ENCODE data around the gene THRB.
"Not testable (repeated sequence)": the region's sequence is repeated elsewhere in the genome, so short reads cannot be mapped to it uniquely, and the experiment has no call there.

THRB gene

GRCh38 chr3:24426896-24427295 is 67.8 kb downstream of the THRB start:
- no peak for ATAC-seq (replicated peaks; ENCODE audit: extremely low read depth, poor library complexity, severe bottlenecking)
- DNase-seq (ENCODE audit: low spot score in 2 of 2) = no peak
- Mint-ChIP-seq H3K4me1 (no peaks in the 10 kb centered on the region), H3K9me3 (no peaks in the 10 kb centered on the region), H3K36me3 (ENCODE audit: insufficient read depth) (no peaks in the 10 kb centered on the region), H3K27me3 (no peaks in the 10 kb centered on the region), H3K27ac (ENCODE audit: low read depth) (no peak overlapping the region), H3K4me3 (no peak overlapping the region)

DNA sequence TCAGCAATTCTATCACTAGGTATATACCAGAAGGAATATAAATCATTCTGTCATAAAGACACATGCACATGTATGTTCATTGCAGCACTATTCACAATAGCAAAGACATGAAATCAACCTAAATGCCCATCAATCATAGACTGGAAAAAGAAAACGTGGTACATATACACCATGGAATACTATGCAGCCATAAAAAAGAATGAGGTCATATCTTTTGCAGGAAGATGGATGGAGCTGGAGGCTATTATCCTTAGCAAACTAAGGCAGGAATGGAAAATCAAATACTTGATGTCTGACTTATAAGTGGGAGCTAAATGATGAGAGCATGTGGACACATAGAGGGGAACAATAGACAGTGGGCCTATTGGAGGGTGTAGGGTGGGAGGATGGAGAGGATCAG is 73.8 kb downstream of the THRB start:
- H3K9me3 Mint-ChIP-seq; H3K4me1 Mint-ChIP-seq; ATAC-seq (replicated peaks; ENCODE audit: extremely low read depth, poor library complexity, severe bottlenecking); H3K27me3 Mint-ChIP-seq; DNase-seq (ENCODE audit: low spot score in 2 of 2); H3K36me3 Mint-ChIP-seq (ENCODE audit: insufficient read depth); H3K4me3 Mint-ChIP-seq; H3K27ac Mint-ChIP-seq (ENCODE audit: low read depth): not testable (repeated sequence)

DNA sequence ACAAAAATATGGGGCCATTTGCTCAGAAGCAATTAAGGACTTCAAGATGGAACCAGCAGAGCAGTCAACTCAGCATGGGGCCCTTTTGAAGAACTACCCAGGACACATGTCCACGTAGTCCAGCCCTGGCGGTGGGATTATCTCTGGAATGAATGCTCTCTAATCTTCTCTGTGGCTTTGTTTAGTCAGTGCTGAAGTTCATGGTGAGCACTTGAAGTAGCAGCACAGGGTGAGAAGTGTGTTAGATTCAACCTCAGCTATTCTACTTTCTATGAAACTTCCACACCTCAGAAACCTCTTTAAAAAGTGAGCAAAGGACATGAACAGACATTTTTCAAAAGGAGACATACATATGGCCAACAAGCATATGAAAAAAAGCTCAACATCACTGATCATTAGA is 74.4 kb downstream of the THRB start:
- ATAC-seq (replicated peaks; ENCODE audit: extremely low read depth, poor library complexity, severe bottlenecking) (no peak), DNase-seq (ENCODE audit: low spot score in 2 of 2) (no peak)
- Mint-ChIP-seq H3K4me3 (no peak overlapping the region), H3K36me3 (ENCODE audit: insufficient read depth) (no peaks in the 10 kb centered on the region), H3K27ac (ENCODE audit: low read depth) (no peak overlapping the region), H3K27me3 (no peaks in the 10 kb centered on the region), H3K4me1 (no peaks in the 10 kb centered on the region), H3K9me3 (peaks cover 4% of the 10 kb centered on the region)

DNA sequence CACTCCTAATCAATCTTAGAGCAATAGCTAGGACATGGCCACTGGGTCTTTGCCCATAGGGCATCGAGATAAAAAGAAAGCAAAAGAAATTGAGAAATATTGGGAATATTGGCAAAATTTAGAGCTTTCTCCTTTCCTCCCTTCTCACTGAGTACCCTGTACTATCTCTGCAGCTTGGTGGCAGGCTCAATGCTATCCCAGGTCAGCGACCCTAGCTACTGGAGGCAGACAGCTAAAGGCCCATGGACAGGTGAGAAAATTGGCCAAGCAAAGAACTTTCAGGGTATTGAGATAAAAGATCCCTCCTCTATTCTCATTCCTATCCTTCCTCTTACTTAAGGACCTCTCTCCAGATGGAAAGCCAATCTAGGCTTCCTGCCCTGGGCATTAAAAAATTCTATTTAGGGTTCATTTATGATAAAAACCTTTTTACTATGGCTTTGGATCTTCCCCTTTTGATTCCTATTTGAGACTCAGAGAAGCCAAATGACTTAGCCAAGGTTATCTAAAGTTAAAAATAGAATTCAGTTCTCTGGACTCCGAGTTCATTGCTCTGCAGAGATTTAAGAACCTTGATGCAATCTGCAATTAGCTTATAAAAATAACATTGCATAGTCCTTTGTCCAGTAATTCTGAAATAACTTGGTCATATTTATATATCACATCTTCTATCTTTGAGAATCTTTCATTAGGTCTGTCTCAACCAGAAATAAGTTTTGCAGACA is 75.4 kb downstream of the THRB start:
- Mint-ChIP-seq H3K27ac (ENCODE audit: low read depth) (no peak overlapping the region), H3K36me3 (ENCODE audit: insufficient read depth) (no peaks in the 10 kb centered on the region), H3K4me3 (no peak overlapping the region), H3K27me3 (no peaks in the 10 kb centered on the region), H3K9me3 (peaks cover 4% of the 10 kb centered on the region), H3K4me1 (no peaks in the 10 kb centered on the region)
- DNase-seq (ENCODE audit: low spot score in 2 of 2) = no peak
- no peak for ATAC-seq (replicated peaks; ENCODE audit: extremely low read depth, poor library complexity, severe bottlenecking)

DNA sequence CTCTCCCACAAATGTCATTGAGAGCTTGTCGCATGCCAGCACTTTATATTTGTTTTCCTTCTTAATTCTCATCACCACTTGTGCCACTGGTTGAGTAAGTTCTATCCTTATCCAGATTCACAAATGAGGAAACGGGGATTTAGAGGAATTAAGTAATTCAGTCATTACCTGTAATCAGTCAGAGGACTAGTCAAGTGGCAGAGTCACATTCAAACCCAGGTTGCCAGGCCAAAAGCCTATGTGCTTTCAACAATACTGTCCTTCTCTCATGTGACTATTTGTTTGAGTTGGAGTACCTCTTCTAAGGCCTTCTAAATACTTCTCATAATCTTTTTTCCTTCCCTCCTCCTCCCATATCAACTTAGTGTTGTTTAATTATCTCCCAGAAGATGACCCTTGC is 76.9 kb downstream of the THRB start:
- H3K27ac Mint-ChIP-seq (ENCODE audit: low read depth) = no peak overlapping the region
- no peak for DNase-seq (ENCODE audit: low spot score in 2 of 2)
- no peak for ATAC-seq (replicated peaks; ENCODE audit: extremely low read depth, poor library complexity, severe bottlenecking)
- no peaks in the 10 kb centered on the region for H3K4me1 Mint-ChIP-seq
- no peaks in the 10 kb centered on the region for H3K27me3 Mint-ChIP-seq
- H3K4me3 Mint-ChIP-seq = no peak overlapping the region
- H3K9me3 Mint-ChIP-seq = peaks cover 4% of the 10 kb centered on the region
- H3K36me3 Mint-ChIP-seq (ENCODE audit: insufficient read depth) = no peaks in the 10 kb centered on the region

GRCh38 chr3:24416224-24416623 is 78.4 kb downstream of the THRB start:
- Mint-ChIP-seq H3K4me1 (no peaks in the 10 kb centered on the region), H3K27me3 (no peaks in the 10 kb centered on the region), H3K9me3 (peaks cover 4% of the 10 kb centered on the region), H3K36me3 (ENCODE audit: insufficient read depth) (no peaks in the 10 kb centered on the region), H3K4me3 (no peak overlapping the region), H3K27ac (ENCODE audit: low read depth) (no peak overlapping the region)
- DNase-seq (ENCODE audit: low spot score in 2 of 2) (no peak), ATAC-seq (replicated peaks; ENCODE audit: extremely low read depth, poor library complexity, severe bottlenecking) (no peak)

DNA sequence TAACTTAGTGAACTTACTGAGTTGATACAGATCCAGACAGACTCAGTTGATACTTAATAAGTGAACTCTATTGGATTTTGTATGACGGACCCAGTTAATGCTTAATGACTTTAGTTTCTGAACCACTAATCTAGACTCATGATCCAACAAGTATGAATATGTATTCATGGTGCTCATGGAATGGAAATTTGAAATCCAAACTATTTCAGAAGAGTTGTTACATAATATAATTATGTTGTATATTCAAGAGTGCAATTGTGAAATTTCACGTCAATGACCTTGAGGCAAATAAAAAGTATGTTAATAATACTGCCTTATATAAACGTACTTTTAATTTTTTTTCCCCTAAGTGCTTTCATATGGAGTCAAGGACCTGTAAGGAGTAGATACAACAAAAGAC is 78.8 kb downstream of the THRB start:
- no peaks in the 10 kb centered on the region for H3K27me3 Mint-ChIP-seq

GRCh38 chr3:24413662-24414061 is 81.0 kb downstream of the THRB start:
- H3K27me3 Mint-ChIP-seq; H3K4me3 Mint-ChIP-seq; H3K36me3 Mint-ChIP-seq (ENCODE audit: insufficient read depth); H3K4me1 Mint-ChIP-seq; H3K27ac Mint-ChIP-seq (ENCODE audit: low read depth); H3K9me3 Mint-ChIP-seq; DNase-seq (ENCODE audit: low spot score in 2 of 2); ATAC-seq (replicated peaks; ENCODE audit: extremely low read depth, poor library complexity, severe bottlenecking): not testable (repeated sequence)

More for the DNA sequence above, 78.8 kb downstream of the THRB start:
- ATAC-seq (replicated peaks; ENCODE audit: extremely low read depth, poor library complexity, severe bottlenecking) (no peak), DNase-seq (ENCODE audit: low spot score in 2 of 2) (no peak)
- H3K9me3 Mint-ChIP-seq = peaks cover 4% of the 10 kb centered on the region
- H3K4me1 Mint-ChIP-seq = no peaks in the 10 kb centered on the region
- H3K27ac Mint-ChIP-seq (ENCODE audit: low read depth) = no peak overlapping the region
- no peaks in the 10 kb centered on the region for H3K36me3 Mint-ChIP-seq (ENCODE audit: insufficient read depth)
- no peak overlapping the region for H3K4me3 Mint-ChIP-seq

- Mint-ChIP-seq H3K27me3 (no peaks in the 10 kb centered on the region), H3K4me1 (no peaks in the 10 kb centered on the region), H3K27ac (ENCODE audit: low read depth) (no peak overlapping the region), H3K4me3 (no peak overlapping the region), H3K9me3 (no peaks in the 10 kb centered on the region), H3K36me3 (ENCODE audit: insufficient read depth) (no peaks in the 10 kb centered on the region)
- ATAC-seq (replicated peaks; ENCODE audit: extremely low read depth, poor library complexity, severe bottlenecking) (no peak), DNase-seq (ENCODE audit: low spot score in 2 of 2) (no peak)
Observed at GRCh38 chr3:24410860-24411259, 83.8 kb downstream of the THRB start.

DNA sequence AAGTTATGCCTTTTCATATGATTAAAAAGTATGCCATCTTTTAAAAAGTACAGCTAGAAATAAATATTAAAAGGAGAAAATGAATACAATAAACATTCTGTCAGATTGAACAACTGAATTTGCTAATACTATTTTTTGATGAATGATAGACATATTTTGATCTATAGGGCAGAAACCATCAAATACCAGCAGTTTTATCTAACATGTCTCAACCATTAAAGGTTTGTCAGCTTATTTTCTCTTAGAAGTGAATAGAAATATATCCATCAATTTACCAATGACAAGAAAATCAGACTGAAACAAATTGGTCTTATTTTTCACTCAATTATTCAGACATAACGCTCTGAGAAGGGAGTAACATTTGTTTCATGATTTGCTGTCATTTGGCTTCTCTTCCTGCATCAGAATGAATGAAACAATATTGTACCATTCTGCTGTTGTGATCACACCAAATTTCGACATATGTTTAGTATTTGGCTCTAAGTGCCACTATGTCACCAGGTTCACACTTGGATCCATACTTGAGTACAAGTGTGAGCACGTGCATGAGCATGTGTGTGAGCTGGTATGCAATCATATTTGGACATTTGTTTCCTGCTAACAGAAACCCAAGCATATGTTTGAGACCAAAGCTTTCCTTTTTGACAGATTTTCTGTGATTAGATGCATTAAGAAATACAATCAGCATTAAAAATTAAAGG is 86.5 kb downstream of the THRB start:
- ATAC-seq (replicated peaks; ENCODE audit: extremely low read depth, poor library complexity, severe bottlenecking) (no peak), DNase-seq (ENCODE audit: low spot score in 2 of 2) (no peak)
- H3K27ac Mint-ChIP-seq (ENCODE audit: low read depth) = no peak overlapping the region
- H3K4me1 Mint-ChIP-seq = no peaks in the 10 kb centered on the region
- H3K36me3 Mint-ChIP-seq (ENCODE audit: insufficient read depth) = no peaks in the 10 kb centered on the region
- no peaks in the 10 kb centered on the region for H3K9me3 Mint-ChIP-seq
- H3K4me3 Mint-ChIP-seq = no peak overlapping the region
- H3K27me3 Mint-ChIP-seq = no peaks in the 10 kb centered on the region

DNA sequence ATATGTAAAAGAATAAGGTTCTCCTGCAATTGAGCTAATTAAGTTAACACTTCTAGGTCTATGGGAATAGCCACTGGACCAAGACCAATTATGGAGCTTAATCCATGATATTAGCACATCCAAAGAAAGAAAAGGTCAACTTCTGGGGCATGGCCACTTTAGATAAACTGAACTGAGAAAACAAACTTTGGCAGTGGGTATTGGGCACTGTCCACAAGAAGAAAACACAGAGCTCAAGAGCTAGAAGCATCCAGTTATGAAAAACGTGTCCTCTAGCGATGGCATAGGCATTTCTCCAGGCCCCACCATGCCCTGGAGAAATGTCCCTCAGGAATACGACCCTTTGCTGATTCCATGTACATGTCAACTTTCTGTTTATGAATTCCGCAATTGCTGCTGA is 87.8 kb downstream of the THRB start:
- H3K27ac Mint-ChIP-seq (ENCODE audit: low read depth) = no peak overlapping the region
- no peaks in the 10 kb centered on the region for H3K9me3 Mint-ChIP-seq
- DNase-seq (ENCODE audit: low spot score in 2 of 2) (no peak), ATAC-seq (replicated peaks; ENCODE audit: extremely low read depth, poor library complexity, severe bottlenecking) (no peak)
- H3K4me1 Mint-ChIP-seq = no peaks in the 10 kb centered on the region
- no peaks in the 10 kb centered on the region for H3K36me3 Mint-ChIP-seq (ENCODE audit: insufficient read depth)
- H3K4me3 Mint-ChIP-seq = no peak overlapping the region
- H3K27me3 Mint-ChIP-seq = no peaks in the 10 kb centered on the region

DNA sequence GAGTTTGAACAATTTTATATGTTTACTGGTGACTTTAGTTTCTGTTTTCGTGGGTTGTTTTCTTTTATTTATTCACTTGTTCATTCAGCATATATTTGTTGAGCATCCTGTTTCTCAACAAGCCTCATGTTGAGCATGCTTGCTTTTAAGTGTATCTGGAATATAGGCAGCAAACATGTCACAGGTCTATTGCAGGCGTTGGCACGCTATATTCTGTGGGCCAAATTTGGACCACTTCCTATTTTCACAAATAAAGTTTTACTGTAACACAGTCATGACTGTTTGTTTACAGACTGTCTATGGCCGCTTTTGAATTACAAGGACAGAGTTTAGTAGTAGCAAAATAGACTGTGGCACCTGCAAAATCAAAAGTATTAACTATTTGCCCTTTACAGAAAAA is 89.6 kb downstream of the THRB start:
- H3K9me3 Mint-ChIP-seq = no peaks in the 10 kb centered on the region
- DNase-seq (ENCODE audit: low spot score in 2 of 2) = no peak
- H3K36me3 Mint-ChIP-seq (ENCODE audit: insufficient read depth) = no peaks in the 10 kb centered on the region
- ATAC-seq (replicated peaks; ENCODE audit: extremely low read depth, poor library complexity, severe bottlenecking) = no peak
- H3K27me3 Mint-ChIP-seq = no peaks in the 10 kb centered on the region
- H3K27ac Mint-ChIP-seq (ENCODE audit: low read depth) = no peak overlapping the region
- H3K4me3 Mint-ChIP-seq = no peak overlapping the region
- no peaks in the 10 kb centered on the region for H3K4me1 Mint-ChIP-seq

DNA sequence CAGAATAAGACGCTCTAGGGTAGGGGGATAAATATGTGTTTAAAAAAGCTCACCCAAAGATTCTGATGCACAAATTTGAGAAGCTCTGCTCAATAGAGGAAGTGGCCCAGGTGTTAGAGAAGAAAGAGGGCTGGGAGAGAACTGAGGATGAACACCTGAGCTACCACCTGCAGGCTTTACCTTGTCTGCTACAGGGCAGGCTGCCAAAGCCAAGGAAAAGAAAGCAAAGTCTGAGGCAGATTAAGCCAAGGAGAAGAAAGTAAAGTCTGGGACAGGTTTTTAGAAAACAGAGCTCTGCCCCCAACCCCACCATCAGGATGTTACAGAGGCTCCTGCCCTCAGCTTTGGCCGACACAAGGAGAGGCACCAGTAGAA is 92.9 kb downstream of the THRB start:
- Mint-ChIP-seq H3K36me3 (ENCODE audit: insufficient read depth) (no peaks in the 10 kb centered on the region), H3K27me3 (no peaks in the 10 kb centered on the region), H3K4me3 (no peak overlapping the region), H3K4me1 (no peaks in the 10 kb centered on the region), H3K9me3 (no peaks in the 10 kb centered on the region), H3K27ac (ENCODE audit: low read depth) (no peak overlapping the region)
- ATAC-seq (replicated peaks; ENCODE audit: extremely low read depth, poor library complexity, severe bottlenecking) = no peak
- no peak for DNase-seq (ENCODE audit: low spot score in 2 of 2)

All from central memory CD8-positive, alpha-beta T cell (primary cell).